ENCODE data around the gene MAML2. TPM values are rescaled to one million over a fixed set of nuclear protein-coding genes. Genes with fewer than 3 reads are reported as not detected.
A peak's percentile ranks its signal among the peaks of the same experiment; 100 is the strongest.

MAML2 gene
- polyA plus RNA-seq, 1 of the 3 experiments (the other 2 are of a cell fraction), result 20.1 TPM

GRCh38 chr11:96390488-96390792, 47.4 kb upstream of the MAML2 start:
- DNase-seq, result peak; percentile 9
- H3K4me3 ChIP-seq (ENCODE audit: low read depth in 2 of 2, low read length in 1 of 2), result peak overlapping the region; percentile 91 to 95
- TF ChIP-seq POLR2AphosphoS5 (IDR thresholded peaks at IDR 0.05; ENCODE audit: low read depth, low read length), result no peak
- 0 out of 2 replicates have a peak, but pooled peaks have one; percentile 17 for TF ChIP-seq MAX (IDR thresholded peaks at IDR 0.05; ENCODE audit: low read depth)
- no peaks in the 10 kb centered on the region for H4K20me1 ChIP-seq (ENCODE audit: insufficient read depth)
- H3K27ac ChIP-seq (ENCODE audit: low read depth in 2 of 2, low read length in 1 of 2), result peak overlapping the region; percentile 85 to 87
- CTCF ChIA-PET, result interaction anchor here (1.7 kb wide), 1 partner anchor 47 kb away, joined by 5 read pairs; the partner anchor contains the start of gene MAML2
- peak overlapping the region; percentile 77 for H2AFZ ChIP-seq (ENCODE audit: low read depth)
- peak overlapping the region; percentile 88 for H3K4me2 ChIP-seq
- H3K79me2 ChIP-seq (ENCODE audit: insufficient read depth), result peaks cover 91% of the 10 kb centered on the region
- POLR2A ChIA-PET, result no interaction called here
- no peaks in the 10 kb centered on the region for H3K9me2 ChIP-seq
- H3K9me3 ChIP-seq, result no peaks in the 10 kb centered on the region
- peaks cover 18% of the 10 kb centered on the region for H3F3A ChIP-seq (replicated peaks; ENCODE audit: insufficient read depth)
- no peaks in the 10 kb centered on the region for H3K27me3 ChIP-seq (ENCODE audit: insufficient read depth)
- peak overlapping the region; percentile 90 for H3K9ac ChIP-seq
- H3K36me3 ChIP-seq (replicated peaks in 1 of 2; ENCODE audit: control insufficient read depth in 1 of 2, insufficient read depth in 2 of 2, low read length in 1 of 2), result peaks cover 8 to 26% of the 10 kb centered on the region in 2 experiments
- peaks cover 14 to 15% of the 10 kb centered on the region in 2 experiments; a peak in 3 of 4 replicates for H3K4me1 ChIP-seq (ENCODE audit: control insufficient read depth in 1 of 2, insufficient read depth in 2 of 2, low read depth in 1 of 2, low read length in 1 of 2)
- 18% methylated on average over 6 of the region's 6 CpGs for WGBS (ENCODE audit: low lambda C conversion rate)

- ChIA-PET CTCF (interaction anchor here (0.8 to 1.7 kb wide), 7 partner anchors 36 to 684 kb away, joined by 3 to 5 read pairs (median 3); partner anchors contain the start of genes CEP57 and MAML2), POLR2A (interaction anchor here (0.7 to 1.4 kb wide), 3 partner anchors 147 to 600 kb away, joined by 3 to 9 read pairs (median 3); partner anchors contain the start of gene FAM76B)
- H3K27me3 ChIP-seq (ENCODE audit: insufficient read depth), result no peaks in the 10 kb centered on the region
- peak within 1 kb of the TSS; percentile 87 to 89 for H3K27ac ChIP-seq (ENCODE audit: low read depth in 2 of 2, low read length in 1 of 2)
- H3K4me1 ChIP-seq (ENCODE audit: control insufficient read depth in 1 of 2, insufficient read depth in 2 of 2, low read depth in 1 of 2, low read length in 1 of 2), result peaks cover 14 to 15% of the 10 kb centered on the region in 2 experiments; a peak in 3 of 4 replicates
- peak within 1 kb of the TSS; percentile 88 for H3K4me2 ChIP-seq
- H3K79me2 ChIP-seq (ENCODE audit: insufficient read depth), result peaks cover 93% of the 10 kb centered on the region
- peak within 1 kb of the TSS; percentile 91 to 95 for H3K4me3 ChIP-seq (ENCODE audit: low read depth in 2 of 2, low read length in 1 of 2)
- H3K9me3 ChIP-seq, result no peaks in the 10 kb centered on the region
- DNase-seq, result peak; percentile 96
- 0% methylated on average over 22 of the region's 53 CpGs for WGBS (ENCODE audit: low lambda C conversion rate)
- H4K20me1 ChIP-seq (ENCODE audit: insufficient read depth), result no peaks in the 10 kb centered on the region
- peak within 1 kb of the TSS; percentile 77 for H2AFZ ChIP-seq (ENCODE audit: low read depth)
- no peaks in the 10 kb centered on the region for H3K9me2 ChIP-seq
- H3K9ac ChIP-seq, result peak within 1 kb of the TSS; percentile 90
- peaks cover 18% of the 10 kb centered on the region for H3F3A ChIP-seq (replicated peaks; ENCODE audit: insufficient read depth)
- peaks cover 14 to 28% of the 10 kb centered on the region in 2 experiments for H3K36me3 ChIP-seq (replicated peaks in 1 of 2; ENCODE audit: control insufficient read depth in 1 of 2, insufficient read depth in 2 of 2, low read length in 1 of 2)
- TF ChIP-seq GATA2 (CRISPR knock-in tag; IDR thresholded peaks at IDR 0.05), result no peak
- TF ChIP-seq ELF1 (IDR thresholded peaks at IDR 0.05), result peak; percentile 75; the same call in 1 of the 2 replicates
- peak; percentile 55 for TF ChIP-seq TAF1 (IDR thresholded peaks at IDR 0.05; ENCODE audit: borderline replicate concordance, low read depth, low read length)
- no peak for TF ChIP-seq YY1 (IDR thresholded peaks at IDR 0.05; ENCODE audit: low read depth)
- TF ChIP-seq MXI1 (IDR thresholded peaks at IDR 0.05; ENCODE audit: low read depth, low read length), result peak; percentile 70
- TF ChIP-seq JUND (IDR thresholded peaks at IDR 0.05), result no peak
- peak; percentile 53 for TF ChIP-seq SIN3A (IDR thresholded peaks at IDR 0.05; ENCODE audit: borderline replicate concordance, low read depth, low read length)
- no peak for TF ChIP-seq RXRA (IDR thresholded peaks at IDR 0.05; ENCODE audit: borderline replicate concordance, low read depth)
- TF ChIP-seq NRF1 (IDR thresholded peaks at IDR 0.05; ENCODE audit: low read depth, low read length), result no peak
- no peak for TF ChIP-seq TCF12 (IDR thresholded peaks at IDR 0.05)
- no peak for TF ChIP-seq PBX3 (IDR thresholded peaks at IDR 0.05)
- TF ChIP-seq GABPA (IDR thresholded peaks at IDR 0.05; ENCODE audit: low read depth), result peak; percentile 85
- TF ChIP-seq MEF2A (IDR thresholded peaks at IDR 0.05; ENCODE audit: borderline replicate concordance, low read depth), result no peak
- no peak for TF ChIP-seq FOXM1 (IDR thresholded peaks at IDR 0.05; ENCODE audit: low read depth)
- TF ChIP-seq ZBTB33 (IDR thresholded peaks at IDR 0.05; ENCODE audit: borderline replicate concordance, low read depth), result 0 out of 2 replicates have a peak, but pooled peaks have one; percentile 3
- no peak for TF ChIP-seq FOXJ3 (CRISPR knock-in tag; IDR thresholded peaks at IDR 0.05)
- no peak for TF ChIP-seq USF1 (IDR thresholded peaks at IDR 0.05; ENCODE audit: borderline replicate concordance, low read depth)
- TF ChIP-seq CTCF (IDR thresholded peaks at IDR 0.05), result 0 out of 2 replicates have a peak, but pooled peaks have one; percentile 3
- TF ChIP-seq EP300 (IDR thresholded peaks at IDR 0.05; ENCODE audit: borderline replicate concordance in 1 of 2, low read depth in 1 of 2, low read length in 1 of 2), result peak in 1 of 2 experiments; percentile 35; a peak in 2 of 4 replicates
- TF ChIP-seq RCOR1 (IDR thresholded peaks at IDR 0.05; ENCODE audit: low read length), result no peak
- TF ChIP-seq RAD21 (IDR thresholded peaks at IDR 0.05; ENCODE audit: low read length), result no peak
These were observed 46.9 kb upstream of the MAML2 start, which contains the start of the genes CCDC82 and JRKL for GRCh38 chr11:96389720-96390487. Gene CCDC82 (minus strand): TSS chr11:96389912. CDS start chr11:96384747, 5,165 bp downstream. Gene JRKL (plus strand): TSS chr11:96390013. CDS start chr11:96390650, 637 bp downstream.

All from SK-N-SH (cell line).